ENCODE results near the gene DDC. TPM values are rescaled to one million over a fixed set of nuclear protein-coding genes. Genes with fewer than 3 reads are reported as not detected.

DDC gene
- total and polyA plus RNA-seq, 2 donors from 2014 or later: 7.8 to 257 TPM

DNA sequence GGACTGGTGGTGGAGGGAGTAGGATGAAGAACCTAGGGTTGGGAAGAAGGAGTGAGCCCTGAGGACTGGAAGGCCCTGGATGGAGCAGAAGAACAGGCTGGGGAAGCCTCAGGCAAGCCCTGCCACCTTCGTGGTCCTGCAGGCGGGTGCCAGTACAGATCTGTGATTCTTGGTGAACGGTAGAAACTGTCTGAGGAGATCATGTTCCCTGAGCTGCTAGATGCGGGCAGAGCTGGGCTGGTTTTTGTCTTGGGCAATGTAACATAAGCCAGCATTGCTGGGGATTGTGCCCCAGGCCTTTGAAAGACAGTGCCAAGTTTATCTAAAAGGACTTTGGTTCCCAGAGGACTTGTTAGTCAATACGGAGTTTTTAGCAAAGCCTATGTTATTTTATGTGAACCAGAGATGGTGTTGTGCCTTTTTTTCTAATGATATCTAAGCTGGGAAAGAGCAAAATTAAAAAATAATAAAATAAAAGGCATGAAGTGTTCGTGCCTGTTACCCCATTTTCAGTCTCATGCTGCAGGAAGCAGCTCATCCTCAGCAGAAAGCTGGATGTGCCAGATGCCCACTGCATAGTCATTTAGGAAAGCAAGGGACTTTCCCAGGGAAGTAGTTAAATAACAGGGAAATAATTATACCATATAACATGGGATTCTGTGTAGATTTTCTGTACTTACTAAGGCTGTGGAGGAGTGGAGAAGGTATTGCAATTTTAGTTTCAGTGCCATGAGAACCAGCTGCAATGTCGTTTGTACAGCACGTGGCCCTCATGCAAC, 90.6 kb downstream of the DDC start:
- DNase-seq: no peak
- Histone ChIP-seq H3K4me3 (ENCODE audit: low read length in 3 of 3) (no peak overlapping the region), H3K9ac (ENCODE audit: low read length in 3 of 3) (no peak overlapping the region), H3K4me1 (ENCODE audit: control insufficient read depth in 2 of 3, insufficient read depth in 2 of 3, low read depth in 1 of 3, low read length in 3 of 3) (no peaks in the 10 kb centered on the region), H3K27ac (ENCODE audit: low read depth in 2 of 2, low read length in 2 of 2) (no peak overlapping the region), H3K27me3 (ENCODE audit: control insufficient read depth, insufficient read depth, low read length) (no peaks in the 10 kb centered on the region), H3K36me3 (ENCODE audit: control insufficient read depth in 2 of 3, insufficient read depth in 3 of 3, low read length in 3 of 3) (peaks cover 0 to 5% (median 0%) of the 10 kb centered on the region in 3 donors), H3K9me3 (ENCODE audit: control insufficient read depth in 2 of 3, insufficient read depth in 1 of 3, low read length in 3 of 3) (no peaks in the 10 kb centered on the region)
- FAIRE-seq: no peak
- intact Hi-C loops (cut with DNase I): no loop called here
- TF ChIP-seq, protein P1, sequence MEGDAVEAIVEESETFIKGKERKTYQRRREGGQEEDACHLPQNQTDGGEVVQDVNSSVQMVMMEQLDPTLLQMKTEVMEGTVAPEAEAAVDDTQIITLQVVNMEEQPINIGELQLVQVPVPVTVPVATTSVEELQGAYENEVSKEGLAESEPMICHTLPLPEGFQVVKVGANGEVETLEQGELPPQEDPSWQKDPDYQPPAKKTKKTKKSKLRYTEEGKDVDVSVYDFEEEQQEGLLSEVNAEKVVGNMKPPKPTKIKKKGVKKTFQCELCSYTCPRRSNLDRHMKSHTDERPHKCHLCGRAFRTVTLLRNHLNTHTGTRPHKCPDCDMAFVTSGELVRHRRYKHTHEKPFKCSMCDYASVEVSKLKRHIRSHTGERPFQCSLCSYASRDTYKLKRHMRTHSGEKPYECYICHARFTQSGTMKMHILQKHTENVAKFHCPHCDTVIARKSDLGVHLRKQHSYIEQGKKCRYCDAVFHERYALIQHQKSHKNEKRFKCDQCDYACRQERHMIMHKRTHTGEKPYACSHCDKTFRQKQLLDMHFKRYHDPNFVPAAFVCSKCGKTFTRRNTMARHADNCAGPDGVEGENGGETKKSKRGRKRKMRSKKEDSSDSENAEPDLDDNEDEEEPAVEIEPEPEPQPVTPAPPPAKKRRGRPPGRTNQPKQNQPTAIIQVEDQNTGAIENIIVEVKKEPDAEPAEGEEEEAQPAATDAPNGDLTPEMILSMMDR (IDR thresholded peaks at IDR 0.05; ENCODE audit: borderline replicate concordance, extremely low read depth, insufficient read depth): no peak

DNA sequence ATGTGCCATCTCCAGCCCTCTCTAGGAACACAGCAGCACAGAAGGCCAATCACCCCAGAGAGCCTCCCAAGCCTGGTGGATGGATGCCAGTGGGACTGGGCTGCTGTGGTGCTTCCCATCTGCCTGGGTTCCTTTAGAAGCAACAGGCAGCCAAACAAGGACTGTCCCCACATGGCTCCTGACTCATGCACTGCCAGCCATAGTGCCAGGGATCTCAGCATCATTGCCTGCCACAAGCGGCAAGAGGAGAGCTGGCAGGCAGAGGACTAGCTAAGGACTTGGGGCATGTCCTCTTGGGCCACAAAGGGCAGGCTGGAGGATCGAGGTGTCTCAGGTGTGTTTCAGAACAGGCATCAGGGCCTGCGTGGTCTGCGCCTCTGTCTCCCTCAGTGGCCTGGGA, 91.7 kb downstream of the DDC start:
- DNase-seq (no peak), FAIRE-seq (no peak)
- no peaks in the 10 kb centered on the region for H3K9me3 ChIP-seq (ENCODE audit: control insufficient read depth in 2 of 3, insufficient read depth in 1 of 3, low read length in 3 of 3)
- no peaks in the 10 kb centered on the region for H3K4me1 ChIP-seq (ENCODE audit: control insufficient read depth in 2 of 3, insufficient read depth in 2 of 3, low read depth in 1 of 3, low read length in 3 of 3)
- H3K9ac ChIP-seq (ENCODE audit: low read length in 3 of 3): no peak overlapping the region
- peaks cover 0 to 5% (median 0%) of the 10 kb centered on the region in 3 donors for H3K36me3 ChIP-seq (ENCODE audit: control insufficient read depth in 2 of 3, insufficient read depth in 3 of 3, low read length in 3 of 3)
- TF ChIP-seq, protein P1 (IDR thresholded peaks at IDR 0.05; ENCODE audit: borderline replicate concordance, extremely low read depth, insufficient read depth): no peak
- no peak overlapping the region for H3K27ac ChIP-seq (ENCODE audit: low read depth in 2 of 2, low read length in 2 of 2)
- intact Hi-C loops (cut with DNase I): no loop called here
- no peaks in the 10 kb centered on the region for H3K27me3 ChIP-seq (ENCODE audit: control insufficient read depth, insufficient read depth, low read length)
- H3K4me3 ChIP-seq (ENCODE audit: low read length in 3 of 3): no peak overlapping the region

- intact Hi-C loops (cut with DNase I): no loop called here
- Histone ChIP-seq H3K9me3 (ENCODE audit: control insufficient read depth in 2 of 3, insufficient read depth in 1 of 3, low read length in 3 of 3) (no peaks in the 10 kb centered on the region), H3K4me1 (ENCODE audit: control insufficient read depth in 2 of 3, insufficient read depth in 2 of 3, low read depth in 1 of 3, low read length in 3 of 3) (peaks cover 0 to 5% (median 0%) of the 10 kb centered on the region in 3 donors), H3K36me3 (ENCODE audit: control insufficient read depth in 2 of 3, insufficient read depth in 3 of 3, low read length in 3 of 3) (peaks cover 0 to 7% (median 0%) of the 10 kb centered on the region in 3 donors), H3K27ac (ENCODE audit: low read depth in 2 of 2, low read length in 2 of 2) (no peak overlapping the region), H3K27me3 (ENCODE audit: control insufficient read depth, insufficient read depth, low read length) (no peaks in the 10 kb centered on the region), H3K4me3 (ENCODE audit: low read length in 3 of 3) (no peak overlapping the region), H3K9ac (ENCODE audit: low read length in 3 of 3) (no peak overlapping the region)
- TF ChIP-seq, protein P1 (IDR thresholded peaks at IDR 0.05; ENCODE audit: borderline replicate concordance, extremely low read depth, insufficient read depth): no peak
- FAIRE-seq (no peak), DNase-seq (no peak)
These were observed 92.8 kb downstream of the DDC start for GRCh38 chr7:50472427-50472826.

Measured in kidney (tissue), 14 donors.